Mesothelial cell of epicardium (in vitro differentiated cells): ENCODE measurements around the gene GGCT. TPM values are rescaled to one million over a fixed set of nuclear protein-coding genes. Genes with fewer than 3 reads are reported as not detected.

ENCODE experiments used
- DNase-seq, 2 experiments: peaks; one replicate each; pipeline ENCODE4 v3.0.0; 2021; ENCODE audit warnings: low spot score in 2 of 2; ENCODE audit not compliant: unreplicated experiment in 2 of 2
- H3K27ac Mint-ChIP-seq: 2 replicates; pipeline ENCODE4 v1.8.0; 2021; ENCODE audit warnings: mixed read lengths
- H3K27me3 Mint-ChIP-seq: 2 replicates; pipeline ENCODE4 v1.8.0; 2021; ENCODE audit warnings: low read depth, mixed read lengths
- H3K36me3 Mint-ChIP-seq: 2 replicates; pipeline ENCODE4 v1.8.0; 2021; ENCODE audit warnings: mixed read lengths
- H3K4me1 Mint-ChIP-seq: 2 replicates; pipeline ENCODE4 v1.8.0; 2021; ENCODE audit warnings: mixed read lengths
- H3K4me3 Mint-ChIP-seq: 2 replicates; pipeline ENCODE4 v1.8.0; 2021; ENCODE audit warnings: mild to moderate bottlenecking, moderate library complexity, mixed read lengths
- H3K9me3 Mint-ChIP-seq: 2 replicates; pipeline ENCODE4 v1.8.0; 2021; ENCODE audit warnings: mixed read lengths
- total RNA-seq: library from RNA; stranded (reverse); gene quantifications from 3 replicates; pipeline ENCODE4 v1.2.1, GENCODE V29; 2021
- TF ChIP-seq, protein P1 (sequence below): fragments of 200-600 bp; sonication (generic); IDR thresholded peaks from one replicate; pipeline ENCODE4 v1.5.0; 2021; ENCODE audit warnings: antibody characterized with exemption; ENCODE audit not compliant: unreplicated experiment

GGCT gene
- total RNA-seq, 1 donor from 2014 or later, result 36.6 TPM

DNA sequence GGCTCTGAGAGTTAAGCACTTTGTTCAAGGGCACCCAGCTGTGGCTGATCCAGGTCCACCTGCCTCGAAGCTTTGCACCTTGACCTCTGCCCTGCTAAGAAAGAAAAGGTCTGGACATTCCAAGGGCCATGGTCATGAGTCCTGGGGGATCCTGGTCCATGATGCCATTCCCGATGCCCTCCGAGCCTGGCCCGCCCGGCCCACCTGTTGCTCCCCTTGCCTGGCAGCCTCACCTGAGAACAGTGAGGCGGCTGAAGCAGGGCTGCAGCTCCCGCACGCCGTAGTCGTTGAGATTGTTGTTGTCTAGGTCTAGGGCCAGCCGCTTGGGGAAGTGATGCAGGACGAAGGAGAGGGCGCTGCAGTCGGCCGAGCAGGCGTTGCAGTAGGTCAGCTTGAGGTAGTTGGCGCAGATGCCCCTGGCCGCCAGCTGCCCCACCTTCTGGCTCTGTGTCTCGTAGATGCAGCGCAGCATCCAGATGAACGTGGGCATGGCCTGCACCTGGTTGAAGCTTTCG is 53.6 kb downstream of the GGCT start:
- TF ChIP-seq, protein P1, sequence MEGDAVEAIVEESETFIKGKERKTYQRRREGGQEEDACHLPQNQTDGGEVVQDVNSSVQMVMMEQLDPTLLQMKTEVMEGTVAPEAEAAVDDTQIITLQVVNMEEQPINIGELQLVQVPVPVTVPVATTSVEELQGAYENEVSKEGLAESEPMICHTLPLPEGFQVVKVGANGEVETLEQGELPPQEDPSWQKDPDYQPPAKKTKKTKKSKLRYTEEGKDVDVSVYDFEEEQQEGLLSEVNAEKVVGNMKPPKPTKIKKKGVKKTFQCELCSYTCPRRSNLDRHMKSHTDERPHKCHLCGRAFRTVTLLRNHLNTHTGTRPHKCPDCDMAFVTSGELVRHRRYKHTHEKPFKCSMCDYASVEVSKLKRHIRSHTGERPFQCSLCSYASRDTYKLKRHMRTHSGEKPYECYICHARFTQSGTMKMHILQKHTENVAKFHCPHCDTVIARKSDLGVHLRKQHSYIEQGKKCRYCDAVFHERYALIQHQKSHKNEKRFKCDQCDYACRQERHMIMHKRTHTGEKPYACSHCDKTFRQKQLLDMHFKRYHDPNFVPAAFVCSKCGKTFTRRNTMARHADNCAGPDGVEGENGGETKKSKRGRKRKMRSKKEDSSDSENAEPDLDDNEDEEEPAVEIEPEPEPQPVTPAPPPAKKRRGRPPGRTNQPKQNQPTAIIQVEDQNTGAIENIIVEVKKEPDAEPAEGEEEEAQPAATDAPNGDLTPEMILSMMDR, result no peak
- H3K36me3 Mint-ChIP-seq, result peaks cover 16% of the 10 kb centered on the region

DNA sequence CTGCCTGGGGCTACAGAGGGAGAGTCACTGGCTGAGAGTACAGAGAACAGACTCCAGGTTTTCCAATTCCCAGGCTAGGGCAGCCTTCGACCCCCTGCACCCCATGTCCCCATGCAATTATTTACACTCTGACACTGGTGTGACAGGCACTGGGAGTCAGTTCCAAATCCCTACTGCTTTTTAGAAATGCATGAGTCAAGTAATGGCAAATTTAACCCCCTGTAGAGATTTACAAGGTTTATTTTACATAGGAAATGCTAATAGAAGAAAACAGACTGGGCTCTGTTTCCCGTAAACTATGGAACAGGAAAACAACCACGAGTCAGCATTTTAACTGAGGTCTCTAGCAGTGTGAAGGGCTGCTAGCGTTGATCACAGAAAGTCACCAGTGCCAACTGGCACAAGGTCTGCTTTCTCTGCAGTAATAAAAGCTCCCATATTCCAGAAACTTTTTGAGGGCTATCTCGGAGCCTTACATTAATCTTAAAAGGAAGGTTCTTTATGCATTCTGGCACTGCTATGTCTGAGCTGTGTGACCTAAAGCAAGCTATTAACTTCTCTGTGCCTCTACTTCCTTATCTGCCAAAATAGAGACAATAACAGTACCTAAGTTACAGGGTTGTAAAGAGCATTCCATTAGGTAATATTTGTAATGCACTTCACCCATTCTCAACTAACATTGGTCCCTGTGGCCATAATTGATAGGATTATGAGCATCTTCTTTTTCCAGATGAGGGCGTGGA is 54.2 kb downstream of the GGCT start:
- no peak overlapping the region for H3K4me3 Mint-ChIP-seq
- H3K27ac Mint-ChIP-seq, result no peak overlapping the region

More for the DNA sequence above, 53.6 kb downstream of the GGCT start:
- no peak for DNase-seq
- no peaks in the 10 kb centered on the region for H3K9me3 Mint-ChIP-seq
- no peaks in the 10 kb centered on the region for H3K4me1 Mint-ChIP-seq
- no peak overlapping the region for H3K4me3 Mint-ChIP-seq
- H3K27ac Mint-ChIP-seq, result no peak overlapping the region
- H3K27me3 Mint-ChIP-seq, result no peaks in the 10 kb centered on the region

DNA sequence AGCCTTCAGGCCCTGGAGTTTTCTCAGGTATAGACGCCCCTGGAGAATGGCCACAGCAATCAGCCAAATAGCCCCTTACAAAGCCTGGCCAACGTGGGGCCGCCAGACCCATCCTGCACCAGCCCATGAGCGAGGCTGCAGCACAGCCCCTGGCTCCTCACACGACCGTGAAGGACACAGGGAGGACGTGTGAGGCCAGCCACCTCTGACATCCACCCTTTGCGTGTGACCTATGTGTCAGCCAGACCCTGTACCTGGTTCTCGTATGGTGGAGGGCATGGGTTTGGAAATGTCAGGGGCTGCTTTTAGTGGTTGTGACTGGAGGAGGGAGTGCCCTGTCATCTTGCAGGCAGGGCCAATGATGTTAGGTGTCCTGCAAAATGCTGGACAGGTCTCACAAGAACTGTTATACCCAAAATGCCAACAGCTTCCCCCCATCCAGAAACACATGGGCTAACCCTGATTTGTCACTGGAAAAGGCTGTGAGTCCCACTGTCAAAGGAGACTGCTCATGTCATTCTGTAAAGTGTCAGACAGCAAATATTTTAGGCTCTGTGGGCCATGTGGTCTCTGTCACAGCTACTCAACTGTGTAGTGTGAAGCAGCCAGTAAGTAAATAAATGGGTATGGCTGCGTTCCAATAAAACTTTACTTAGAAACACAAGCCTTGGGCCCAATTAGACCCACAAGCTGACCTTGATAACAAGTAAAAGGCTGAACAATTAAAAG is 56.0 kb downstream of the GGCT start:
- Mint-ChIP-seq H3K27ac (no peak overlapping the region), H3K9me3 (no peaks in the 10 kb centered on the region), H3K36me3 (peaks cover 18% of the 10 kb centered on the region), H3K27me3 (no peaks in the 10 kb centered on the region), H3K4me1 (no peaks in the 10 kb centered on the region), H3K4me3 (no peak overlapping the region)
- no peak for DNase-seq
- TF ChIP-seq, protein P1, result no peak

More for the DNA sequence above, 54.2 kb downstream of the GGCT start:
- H3K27me3 Mint-ChIP-seq, result no peaks in the 10 kb centered on the region
- no peak for DNase-seq
- H3K9me3 Mint-ChIP-seq, result no peaks in the 10 kb centered on the region
- H3K36me3 Mint-ChIP-seq, result peaks cover 18% of the 10 kb centered on the region
- H3K4me1 Mint-ChIP-seq, result no peaks in the 10 kb centered on the region
- TF ChIP-seq, protein P1, result no peak

DNA sequence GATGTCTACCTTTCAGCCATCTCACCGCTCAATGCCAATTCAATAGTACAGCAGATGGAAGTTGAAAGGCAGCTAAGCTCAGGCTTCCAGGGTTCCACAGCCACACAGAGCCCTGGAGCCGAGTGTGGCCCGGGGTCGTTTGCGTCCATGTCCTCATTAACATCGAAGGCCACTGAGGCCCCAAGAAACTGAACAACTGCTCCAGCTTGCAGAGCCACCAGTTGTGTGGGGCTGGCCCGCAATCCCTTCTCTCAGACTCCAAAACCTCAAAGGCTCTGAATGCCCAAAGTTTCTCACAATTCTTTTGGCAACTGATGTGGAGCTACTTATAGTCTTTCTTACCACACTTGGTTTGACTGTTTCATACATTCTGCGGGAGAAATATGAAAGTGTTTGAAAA is 57.2 kb downstream of the GGCT start:
- Mint-ChIP-seq H3K27ac (no peak overlapping the region), H3K27me3 (no peaks in the 10 kb centered on the region), H3K4me1 (no peaks in the 10 kb centered on the region), H3K9me3 (no peaks in the 10 kb centered on the region), H3K4me3 (no peak overlapping the region), H3K36me3 (peaks cover 18% of the 10 kb centered on the region)
- no peak for DNase-seq
- TF ChIP-seq, protein P1, result no peak

Other genes starting within 250 kb of the GGCT start
- 11.6 to 12.5 TPM (median 12.1 TPM) in 3 replicates for gene ZNRF2, start 220.2 kb downstream of the GGCT start, total RNA-seq
- gene NOD1, start 26.0 kb downstream of the GGCT start, total RNA-seq, result 9.5 to 10.3 TPM (median 10.2 TPM) in 3 replicates
- 87.5 to 92.2 TPM (median 90.3 TPM) in 3 replicates for gene GARS1, start 90.0 kb upstream of the GGCT start, total RNA-seq
- not detected in 3 replicates for gene CRHR2, start 177.6 kb upstream of the GGCT start, total RNA-seq
- 3.3 to 4.3 TPM (median 3.4 TPM) in 3 replicates for gene INMT, start 247.3 kb upstream of the GGCT start, total RNA-seq